ENCODE results near the gene NFIB.

The NFIB gene

DNA sequence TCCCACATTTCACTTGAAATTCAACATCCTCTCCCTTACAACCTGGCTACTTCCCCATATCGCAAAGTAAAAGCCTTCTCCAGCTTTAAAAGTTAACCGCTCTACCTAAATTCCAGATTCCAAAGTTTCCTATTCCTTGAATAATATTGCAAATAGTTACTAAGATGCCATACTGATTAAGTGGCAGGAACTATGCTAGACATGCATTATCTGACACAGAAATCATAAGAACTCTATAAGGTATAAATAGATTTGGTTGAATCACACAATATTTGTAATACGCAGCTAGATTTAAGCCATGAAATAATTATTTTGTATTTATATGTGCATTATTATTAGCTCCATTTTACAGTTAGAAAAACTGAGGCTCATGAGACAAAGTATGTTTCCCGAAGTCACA is 92.8 kb downstream of the NFIB start:
- Histone ChIP-seq H3K4me3 (ENCODE audit: severe bottlenecking) (no peak overlapping the region), H3K4me1 (ENCODE audit: insufficient read depth, poor library complexity, severe bottlenecking) (peaks cover 56% of the 10 kb centered on the region), H3K9me3 (ENCODE audit: severe bottlenecking) (no peaks in the 10 kb centered on the region), H3K27me3 (ENCODE audit: insufficient read depth, poor library complexity, severe bottlenecking) (no peaks in the 10 kb centered on the region), H3K36me3 (ENCODE audit: low read depth) (peaks cover 15% of the 10 kb centered on the region), H3K27ac (ENCODE audit: poor library complexity, severe bottlenecking) (peak overlapping the region; percentile 95)
- DNase-seq (ENCODE audit: low spot score): no peak
- TF ChIP-seq, protein P1, sequence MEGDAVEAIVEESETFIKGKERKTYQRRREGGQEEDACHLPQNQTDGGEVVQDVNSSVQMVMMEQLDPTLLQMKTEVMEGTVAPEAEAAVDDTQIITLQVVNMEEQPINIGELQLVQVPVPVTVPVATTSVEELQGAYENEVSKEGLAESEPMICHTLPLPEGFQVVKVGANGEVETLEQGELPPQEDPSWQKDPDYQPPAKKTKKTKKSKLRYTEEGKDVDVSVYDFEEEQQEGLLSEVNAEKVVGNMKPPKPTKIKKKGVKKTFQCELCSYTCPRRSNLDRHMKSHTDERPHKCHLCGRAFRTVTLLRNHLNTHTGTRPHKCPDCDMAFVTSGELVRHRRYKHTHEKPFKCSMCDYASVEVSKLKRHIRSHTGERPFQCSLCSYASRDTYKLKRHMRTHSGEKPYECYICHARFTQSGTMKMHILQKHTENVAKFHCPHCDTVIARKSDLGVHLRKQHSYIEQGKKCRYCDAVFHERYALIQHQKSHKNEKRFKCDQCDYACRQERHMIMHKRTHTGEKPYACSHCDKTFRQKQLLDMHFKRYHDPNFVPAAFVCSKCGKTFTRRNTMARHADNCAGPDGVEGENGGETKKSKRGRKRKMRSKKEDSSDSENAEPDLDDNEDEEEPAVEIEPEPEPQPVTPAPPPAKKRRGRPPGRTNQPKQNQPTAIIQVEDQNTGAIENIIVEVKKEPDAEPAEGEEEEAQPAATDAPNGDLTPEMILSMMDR (IDR thresholded peaks at IDR 0.05; ENCODE audit: poor library complexity, severe bottlenecking): no peak
- ATAC-seq (ENCODE audit: low read depth): peak; percentile 30; the same call in 2 of the 3 replicates

- no peak for DNase-seq (ENCODE audit: low spot score)
- H3K27ac ChIP-seq (ENCODE audit: poor library complexity, severe bottlenecking): peak overlapping the region; percentile 95
Measured at GRCh38 chr9:14220256-14220655, 93.7 kb downstream of the NFIB start.

DNA sequence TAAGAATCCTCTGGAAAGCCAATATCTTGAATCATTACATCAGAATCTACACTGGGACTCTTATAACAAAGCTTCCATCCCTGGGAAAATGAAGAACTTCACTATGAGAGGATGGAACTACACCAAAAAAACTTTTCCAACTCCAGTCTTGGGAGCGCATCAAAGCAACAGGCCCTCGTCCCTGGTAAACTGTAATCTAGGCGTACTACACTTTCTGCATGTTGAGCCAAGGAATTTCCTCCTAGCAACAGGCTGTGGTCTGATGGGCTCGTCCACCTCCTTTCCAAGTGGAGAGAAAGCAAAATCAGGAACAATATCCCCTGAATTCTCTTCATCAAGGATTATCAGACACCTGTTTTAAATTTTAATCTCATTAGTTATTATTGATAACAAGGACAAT is 94.1 kb downstream of the NFIB start:
- Histone ChIP-seq H3K36me3 (ENCODE audit: low read depth) (peaks cover 8% of the 10 kb centered on the region), H3K27ac (ENCODE audit: poor library complexity, severe bottlenecking) (peak overlapping the region; percentile 95), H3K4me1 (ENCODE audit: insufficient read depth, poor library complexity, severe bottlenecking) (peaks cover 69% of the 10 kb centered on the region), H3K4me3 (ENCODE audit: severe bottlenecking) (no peak overlapping the region), H3K9me3 (ENCODE audit: severe bottlenecking) (no peaks in the 10 kb centered on the region), H3K27me3 (ENCODE audit: insufficient read depth, poor library complexity, severe bottlenecking) (no peaks in the 10 kb centered on the region)
- DNase-seq (ENCODE audit: low spot score): no peak
- ATAC-seq (ENCODE audit: low read depth): no peak
- TF ChIP-seq, protein P1 (IDR thresholded peaks at IDR 0.05; ENCODE audit: poor library complexity, severe bottlenecking): no peak

More at GRCh38 chr9:14220256-14220655, 93.7 kb downstream of the NFIB start:
- H3K4me1 ChIP-seq (ENCODE audit: insufficient read depth, poor library complexity, severe bottlenecking): peaks cover 65% of the 10 kb centered on the region
- H3K36me3 ChIP-seq (ENCODE audit: low read depth): peaks cover 8% of the 10 kb centered on the region
- no peaks in the 10 kb centered on the region for H3K9me3 ChIP-seq (ENCODE audit: severe bottlenecking)
- no peaks in the 10 kb centered on the region for H3K27me3 ChIP-seq (ENCODE audit: insufficient read depth, poor library complexity, severe bottlenecking)
- TF ChIP-seq, protein P1 (IDR thresholded peaks at IDR 0.05; ENCODE audit: poor library complexity, severe bottlenecking): no peak
- no peak for ATAC-seq (ENCODE audit: low read depth)
- no peak overlapping the region for H3K4me3 ChIP-seq (ENCODE audit: severe bottlenecking)

GRCh38 chr9:14218253-14218652 is 95.7 kb downstream of the NFIB start:
- TF ChIP-seq, protein P1 (IDR thresholded peaks at IDR 0.05; ENCODE audit: poor library complexity, severe bottlenecking): no peak
- DNase-seq (ENCODE audit: low spot score): no peak
- H3K4me1 ChIP-seq (ENCODE audit: insufficient read depth, poor library complexity, severe bottlenecking): peaks cover 83% of the 10 kb centered on the region
- H3K4me3 ChIP-seq (ENCODE audit: severe bottlenecking): no peak overlapping the region
- no peaks in the 10 kb centered on the region for H3K27me3 ChIP-seq (ENCODE audit: insufficient read depth, poor library complexity, severe bottlenecking)
- H3K36me3 ChIP-seq (ENCODE audit: low read depth): peaks cover 4% of the 10 kb centered on the region; the same call in 1 of the 2 replicates
- H3K9me3 ChIP-seq (ENCODE audit: severe bottlenecking): no peaks in the 10 kb centered on the region
- H3K27ac ChIP-seq (ENCODE audit: poor library complexity, severe bottlenecking): peak overlapping the region; percentile 95
- ATAC-seq (ENCODE audit: low read depth): no peak

GRCh38 chr9:14216612-14217194 is 97.2 kb downstream of the NFIB start:
- ATAC-seq (ENCODE audit: low read depth) (peak; percentile 41), DNase-seq (ENCODE audit: low spot score) (no peak)
- Histone ChIP-seq H3K27ac (ENCODE audit: poor library complexity, severe bottlenecking) (peak overlapping the region; percentile 95), H3K4me3 (ENCODE audit: severe bottlenecking) (no peak overlapping the region), H3K36me3 (ENCODE audit: low read depth) (peaks cover 4% of the 10 kb centered on the region; the same call in 1 of the 2 replicates), H3K9me3 (ENCODE audit: severe bottlenecking) (no peaks in the 10 kb centered on the region), H3K4me1 (ENCODE audit: insufficient read depth, poor library complexity, severe bottlenecking) (peaks cover 90% of the 10 kb centered on the region), H3K27me3 (ENCODE audit: insufficient read depth, poor library complexity, severe bottlenecking) (no peaks in the 10 kb centered on the region)
- TF ChIP-seq, protein P1 (IDR thresholded peaks at IDR 0.05; ENCODE audit: poor library complexity, severe bottlenecking): no peak

All from RWPE2 (cell line).